ENCODE data around the gene ASXL3.

GRCh38 chr18:33653231-33653630, 75.2 kb downstream of the ASXL3 start:
- no peak for TF ChIP-seq CTCF (IDR thresholded peaks at IDR 0.05; ENCODE audit: low read length)
- no peak for TF ChIP-seq EZH2 (IDR thresholded peaks at IDR 0.05; ENCODE audit: borderline replicate concordance, low read length)

All from OCI-LY1 (cell line).